Measurements from ENCODE around the gene GPATCH2L. TPM values are rescaled to one million over a fixed set of nuclear protein-coding genes. Genes with fewer than 3 reads are reported as not detected.

Gene GPATCH2L
- polyA plus RNA-seq, 1 donor (not counting 4 experiments of a cell fraction or from before 2014, with no cell fraction given) = 28.8 TPM

DNA sequence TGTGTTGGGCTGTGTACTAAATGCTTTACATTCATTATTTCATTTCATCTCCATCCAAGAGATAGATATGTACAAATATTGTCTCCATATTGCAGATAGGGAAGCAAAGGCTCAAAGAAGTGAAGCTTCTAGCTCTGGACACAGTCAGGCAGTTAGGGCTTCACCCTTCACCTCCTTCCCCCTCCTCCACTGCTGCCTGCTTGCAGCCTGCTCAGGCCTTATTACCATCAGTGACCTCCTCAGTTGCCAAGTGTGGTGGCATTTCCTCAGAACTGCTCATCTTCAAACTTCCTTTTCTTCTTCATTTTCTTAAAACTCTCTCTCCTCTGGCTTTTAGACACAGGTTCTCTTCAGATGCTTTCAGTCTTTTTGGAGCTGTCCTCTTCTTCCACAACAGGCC, 4.7 kb upstream of the GPATCH2L start:
- FAIRE-seq (no peak), DNase-seq (ENCODE audit: low read depth, low spot score) (no peak)
- Histone ChIP-seq H3K27me3 (ENCODE audit: control insufficient read depth, extremely low read depth, insufficient read depth, low read length) (no peaks in the 10 kb centered on the region), H3K9me1 (ENCODE audit: control insufficient read depth, extremely low read depth, insufficient read depth, low read length) (no peaks in the 10 kb centered on the region), H3K79me2 (ENCODE audit: control insufficient read depth, insufficient read depth, low read length) (peaks cover 2% of the 10 kb centered on the region), H3K36me3 (ENCODE audit: control insufficient read depth in 2 of 2, extremely low read depth in 1 of 2, insufficient read depth in 2 of 2, low read length in 2 of 2) (no peaks in the 10 kb centered on the region), H3K4me3 (ENCODE audit: control insufficient read depth in 2 of 3, extremely low read depth in 1 of 3, insufficient read depth in 2 of 3, low read depth in 1 of 3, low read length in 3 of 3) (no peak overlapping the region), H3K4me1 (ENCODE audit: control insufficient read depth, extremely low read depth, insufficient read depth, low read length) (peaks cover 5% of the 10 kb centered on the region), H4K20me1 (ENCODE audit: control insufficient read depth, extremely low read depth, insufficient read depth, low read length) (no peaks in the 10 kb centered on the region), H3K4me2 (ENCODE audit: control insufficient read depth, extremely low read depth, insufficient read depth, low read depth, low read length) (no peak overlapping the region), H3K9me3 (ENCODE audit: control insufficient read depth, low read depth, low read length) (no peaks in the 10 kb centered on the region), H3K9ac (ENCODE audit: control insufficient read depth, extremely low read depth, insufficient read depth, low read length) (no peak overlapping the region), H2AFZ (ENCODE audit: control insufficient read depth, low read length) (no peak overlapping the region), H3K27ac (ENCODE audit: control insufficient read depth, insufficient read depth, low read length) (no peak overlapping the region)
- no peak for TF ChIP-seq EZH2 (IDR thresholded peaks at IDR 0.05; ENCODE audit: low read length)
- TF ChIP-seq, protein P1, sequence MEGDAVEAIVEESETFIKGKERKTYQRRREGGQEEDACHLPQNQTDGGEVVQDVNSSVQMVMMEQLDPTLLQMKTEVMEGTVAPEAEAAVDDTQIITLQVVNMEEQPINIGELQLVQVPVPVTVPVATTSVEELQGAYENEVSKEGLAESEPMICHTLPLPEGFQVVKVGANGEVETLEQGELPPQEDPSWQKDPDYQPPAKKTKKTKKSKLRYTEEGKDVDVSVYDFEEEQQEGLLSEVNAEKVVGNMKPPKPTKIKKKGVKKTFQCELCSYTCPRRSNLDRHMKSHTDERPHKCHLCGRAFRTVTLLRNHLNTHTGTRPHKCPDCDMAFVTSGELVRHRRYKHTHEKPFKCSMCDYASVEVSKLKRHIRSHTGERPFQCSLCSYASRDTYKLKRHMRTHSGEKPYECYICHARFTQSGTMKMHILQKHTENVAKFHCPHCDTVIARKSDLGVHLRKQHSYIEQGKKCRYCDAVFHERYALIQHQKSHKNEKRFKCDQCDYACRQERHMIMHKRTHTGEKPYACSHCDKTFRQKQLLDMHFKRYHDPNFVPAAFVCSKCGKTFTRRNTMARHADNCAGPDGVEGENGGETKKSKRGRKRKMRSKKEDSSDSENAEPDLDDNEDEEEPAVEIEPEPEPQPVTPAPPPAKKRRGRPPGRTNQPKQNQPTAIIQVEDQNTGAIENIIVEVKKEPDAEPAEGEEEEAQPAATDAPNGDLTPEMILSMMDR (optimal IDR thresholded peaks at IDR 0.05 in 1 of 3, IDR thresholded peaks at IDR 0.05 in 1 of 3, conservative IDR thresholded peaks at IDR 0.05 in 1 of 3; ENCODE audit: extremely low read depth in 1 of 3, insufficient read depth in 2 of 3, low read length in 3 of 3) = no peak
- dilution Hi-C loops (cut with MboI; ENCODE audit: extremely low pct_ligation_motif_present, low sequenced_read_pairs) = no loop called here

DNA sequence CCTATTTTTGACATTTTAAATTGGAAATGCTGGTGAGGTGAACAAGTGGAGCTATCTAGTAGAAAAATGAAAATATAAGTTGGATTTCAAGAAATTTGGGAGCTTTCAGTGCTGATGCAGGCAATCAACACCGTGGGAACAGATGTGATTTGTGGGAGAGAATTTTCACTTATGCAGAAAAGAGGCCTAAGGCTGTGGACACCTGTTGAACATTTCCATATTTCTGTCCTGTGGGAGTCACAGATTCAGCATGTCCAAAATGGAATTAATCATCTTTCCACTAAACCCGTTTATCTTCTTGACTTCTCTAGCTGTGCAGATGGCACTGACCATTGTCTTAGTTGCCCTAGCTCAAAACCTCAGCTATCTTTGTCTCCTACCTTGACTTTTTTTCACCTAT, 2.5 kb upstream of the GPATCH2L start:
- TF ChIP-seq, protein P1 (optimal IDR thresholded peaks at IDR 0.05 in 1 of 3, IDR thresholded peaks at IDR 0.05 in 1 of 3, conservative IDR thresholded peaks at IDR 0.05 in 1 of 3; ENCODE audit: extremely low read depth in 1 of 3, insufficient read depth in 2 of 3, low read length in 3 of 3) = no peak
- TF ChIP-seq EZH2 (IDR thresholded peaks at IDR 0.05; ENCODE audit: low read length) = no peak
- dilution Hi-C loops (cut with MboI; ENCODE audit: extremely low pct_ligation_motif_present, low sequenced_read_pairs) = no loop called here
- Histone ChIP-seq H3K9ac (ENCODE audit: control insufficient read depth, extremely low read depth, insufficient read depth, low read length) (no peak overlapping the region), H3K27ac (ENCODE audit: control insufficient read depth, insufficient read depth, low read length) (no peak overlapping the region), H3K36me3 (ENCODE audit: control insufficient read depth in 2 of 2, extremely low read depth in 1 of 2, insufficient read depth in 2 of 2, low read length in 2 of 2) (no peaks in the 10 kb centered on the region), H3K27me3 (ENCODE audit: control insufficient read depth, extremely low read depth, insufficient read depth, low read length) (no peaks in the 10 kb centered on the region), H3K79me2 (ENCODE audit: control insufficient read depth, insufficient read depth, low read length) (peaks cover 24% of the 10 kb centered on the region), H4K20me1 (ENCODE audit: control insufficient read depth, extremely low read depth, insufficient read depth, low read length) (no peaks in the 10 kb centered on the region), H3K4me3 (ENCODE audit: control insufficient read depth in 2 of 3, extremely low read depth in 1 of 3, insufficient read depth in 2 of 3, low read depth in 1 of 3, low read length in 3 of 3) (no peak overlapping the region), H3K4me1 (ENCODE audit: control insufficient read depth, extremely low read depth, insufficient read depth, low read length) (peaks cover 18% of the 10 kb centered on the region), H3K9me1 (ENCODE audit: control insufficient read depth, extremely low read depth, insufficient read depth, low read length) (no peaks in the 10 kb centered on the region), H2AFZ (ENCODE audit: control insufficient read depth, low read length) (no peak overlapping the region), H3K9me3 (ENCODE audit: control insufficient read depth, low read depth, low read length) (no peaks in the 10 kb centered on the region), H3K4me2 (ENCODE audit: control insufficient read depth, extremely low read depth, insufficient read depth, low read depth, low read length) (no peak overlapping the region)
- no peak for DNase-seq (ENCODE audit: low read depth, low spot score)
- no peak for FAIRE-seq
